Fibroblast of lung (primary cell): ENCODE measurements around the gene SMCO3. TPM values are rescaled to one million over a fixed set of nuclear protein-coding genes. Genes with fewer than 3 reads are reported as not detected.
A peak's percentile ranks its signal among the peaks of the same experiment; 100 is the strongest.
"Not testable (repeated sequence)": the region's sequence is repeated elsewhere in the genome, so short reads cannot be mapped to it uniquely, and the experiment has no call there.

Experiments used
- DNase-seq, 2 donors: peaks; one replicate each; pipeline versions ENCODE4 v3.0.0 to v3.0.0-alpha.2; 2010; ENCODE audit warnings: low read depth in 2 of 2
- H2AFZ ChIP-seq: 2 replicates; pipeline ENCODE4 v1.5.1; 2012; ENCODE audit warnings: low read length, control low read depth, inconsistent platforms
- H3K27ac ChIP-seq: 2 replicates; pipeline ENCODE4 v1.5.1; 2011; ENCODE audit warnings: low read length, control low read depth; ENCODE audit not compliant: insufficient read depth
- H3K27me3 ChIP-seq: 2 replicates; pipeline ENCODE4 v1.5.1; 2011; ENCODE audit warnings: mild to moderate bottlenecking, low read length; ENCODE audit not compliant: control insufficient read depth, insufficient read depth
- H3K36me3 ChIP-seq: 2 replicates; pipeline ENCODE4 v1.5.1; 2011; ENCODE audit warnings: low read length; ENCODE audit not compliant: control insufficient read depth, insufficient read depth
- H3K4me1 ChIP-seq: 2 replicates; pipeline ENCODE4 v1.5.1; 2011; ENCODE audit warnings: low read length; ENCODE audit not compliant: control insufficient read depth, insufficient read depth; ENCODE audit errors: extremely low read depth
- H3K4me2 ChIP-seq: 2 replicates; pipeline ENCODE4 v1.5.1; 2011; ENCODE audit warnings: low read length, control low read depth; ENCODE audit not compliant: insufficient read depth; ENCODE audit errors: extremely low read depth
- H3K4me3 ChIP-seq, 4 experiments: fragments of 200-600 bp in 1 of 4; sonication (generic) in 1 of 4; replicated peaks in 1 of 4; 2 replicates each; pipeline ENCODE4 v1.5.1; 2011 to 2016; ENCODE audit warnings: low read length in 4 of 4, low read depth in 3 of 4, mild to moderate bottlenecking in 3 of 4, control low read depth in 2 of 4, inconsistent platforms in 1 of 4, mixed read lengths in 1 of 4; ENCODE audit not compliant: insufficient read depth in 1 of 4; ENCODE audit errors: control extremely low read depth in 1 of 4
- H3K79me2 ChIP-seq: 2 replicates; pipeline ENCODE4 v1.5.1; 2012; ENCODE audit warnings: mild to moderate bottlenecking, low read length, inconsistent platforms; ENCODE audit not compliant: control insufficient read depth, insufficient read depth
- H3K9ac ChIP-seq: 2 replicates; pipeline ENCODE4 v1.5.1; 2011; ENCODE audit warnings: mild to moderate bottlenecking, low read length, control low read depth; ENCODE audit not compliant: insufficient read depth
- H3K9me3 ChIP-seq: 2 replicates; pipeline ENCODE4 v1.5.1; 2012; ENCODE audit warnings: low read depth, low read length; ENCODE audit not compliant: control insufficient read depth, insufficient read depth
- H4K20me1 ChIP-seq: 2 replicates; pipeline ENCODE4 v1.5.1; 2011; ENCODE audit warnings: low read length; ENCODE audit not compliant: control insufficient read depth, insufficient read depth; ENCODE audit errors: extremely low read depth
- EZH2 ChIP-seq: IDR thresholded peaks from 2 replicates; pipeline ENCODE4 v1.5.1; 2012; ENCODE audit warnings: low read length, control low read depth, mild to moderate bottlenecking; ENCODE audit errors: missing control alignments
- polyA plus RNA-seq, 2 donors: library from polyadenylated mRNA; depleted of rRNA in 1 of 2; stranded (reverse) in 1 of 2; unstranded in 1 of 2; fragments of >200 nt; gene quantifications; 2 replicates each; pipeline ENCODE4 v1.2.1, GENCODE V29; 2011 to 2012; ENCODE audit warnings: missing spikeins in 1 of 2
- total RNA-seq: library from RNA; depleted of rRNA; stranded (reverse); fragments of >200 nt; gene quantifications from 2 replicates; pipeline ENCODE4 v1.2.1, GENCODE V29; 2014
- TF ChIP-seq, protein P1 (sequence below), 2 donors: IDR thresholded peaks in 1 of 2; conservative IDR thresholded peaks in 1 of 2; 1 replicate in 1 of 2; 2 replicates in 1 of 2; pipeline ENCODE4 v1.5.1; 2011 to 2012; ENCODE audit warnings: low read length in 2 of 2, control low read depth in 1 of 2, inconsistent platforms in 1 of 2, low read depth in 1 of 2, mild to moderate bottlenecking in 1 of 2

SMCO3 gene
- total and polyA plus RNA-seq, 2 donors (not counting 1 experiment from before 2014, with no cell fraction given), result 0.16 to 0.17 TPM

DNA sequence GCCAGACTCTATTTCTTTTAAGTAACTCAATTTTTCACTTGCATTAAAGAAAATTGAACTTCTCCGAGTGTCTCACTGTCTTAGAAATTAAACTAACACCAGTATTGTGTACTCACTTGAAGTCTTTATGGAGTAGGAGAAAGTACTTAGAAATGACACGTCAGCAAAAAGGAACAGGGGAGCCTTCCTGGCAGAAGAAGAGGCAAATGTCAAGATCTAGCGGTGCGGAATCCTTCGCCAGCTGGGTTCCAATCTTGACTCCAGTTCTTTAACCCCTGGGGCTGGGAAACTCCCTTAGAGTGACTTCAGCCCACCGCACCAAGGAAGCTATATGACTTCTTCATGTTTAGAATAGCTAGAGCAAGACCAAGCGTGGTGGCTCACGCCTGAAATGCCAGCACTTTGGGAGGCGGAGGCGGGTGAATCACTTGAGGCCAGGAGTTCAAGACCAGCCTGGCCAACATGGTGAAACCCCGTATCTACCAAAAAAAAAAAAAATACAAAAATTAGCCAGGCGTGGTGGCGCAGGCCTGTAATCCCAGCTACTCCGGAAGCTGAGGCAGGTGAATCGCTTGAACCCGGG, 45.1 kb downstream of the SMCO3 start:
- DNase-seq, result peak; percentile 19 to 22
- H3K9ac ChIP-seq, result no peak overlapping the region
- H3K4me1 ChIP-seq, result no peaks in the 10 kb centered on the region

GRCh38 chr12:14767617-14768016, 46.4 kb downstream of the SMCO3 start:
- Histone ChIP-seq H3K79me2 (peaks cover 9% of the 10 kb centered on the region), H3K4me1 (no peaks in the 10 kb centered on the region), H3K36me3 (no peaks in the 10 kb centered on the region), H2AFZ (no peak overlapping the region), H3K4me3 (peak overlapping the region in 1 of 4 experiments; percentile 96), H3K9me3 (no peaks in the 10 kb centered on the region), H3K9ac (no peak overlapping the region), H3K27ac (no peak overlapping the region), H3K27me3 (no peaks in the 10 kb centered on the region), H4K20me1 (no peaks in the 10 kb centered on the region), H3K4me2 (no peak overlapping the region)
- TF ChIP-seq, protein P1, sequence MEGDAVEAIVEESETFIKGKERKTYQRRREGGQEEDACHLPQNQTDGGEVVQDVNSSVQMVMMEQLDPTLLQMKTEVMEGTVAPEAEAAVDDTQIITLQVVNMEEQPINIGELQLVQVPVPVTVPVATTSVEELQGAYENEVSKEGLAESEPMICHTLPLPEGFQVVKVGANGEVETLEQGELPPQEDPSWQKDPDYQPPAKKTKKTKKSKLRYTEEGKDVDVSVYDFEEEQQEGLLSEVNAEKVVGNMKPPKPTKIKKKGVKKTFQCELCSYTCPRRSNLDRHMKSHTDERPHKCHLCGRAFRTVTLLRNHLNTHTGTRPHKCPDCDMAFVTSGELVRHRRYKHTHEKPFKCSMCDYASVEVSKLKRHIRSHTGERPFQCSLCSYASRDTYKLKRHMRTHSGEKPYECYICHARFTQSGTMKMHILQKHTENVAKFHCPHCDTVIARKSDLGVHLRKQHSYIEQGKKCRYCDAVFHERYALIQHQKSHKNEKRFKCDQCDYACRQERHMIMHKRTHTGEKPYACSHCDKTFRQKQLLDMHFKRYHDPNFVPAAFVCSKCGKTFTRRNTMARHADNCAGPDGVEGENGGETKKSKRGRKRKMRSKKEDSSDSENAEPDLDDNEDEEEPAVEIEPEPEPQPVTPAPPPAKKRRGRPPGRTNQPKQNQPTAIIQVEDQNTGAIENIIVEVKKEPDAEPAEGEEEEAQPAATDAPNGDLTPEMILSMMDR (conservative IDR thresholded peaks at IDR 0.05 in 1 of 2, IDR thresholded peaks at IDR 0.05 in 1 of 2; ENCODE audit: low read depth in 1 of 2, low read length in 2 of 2), result no peak
- no peak for TF ChIP-seq EZH2
- DNase-seq, result no peak

More for the DNA sequence above, 45.1 kb downstream of the SMCO3 start:
- Histone ChIP-seq H3K9me3 (no peaks in the 10 kb centered on the region), H3K4me3 (peak overlapping the region; percentile 87 to 96 (median 94)), H2AFZ (no peak overlapping the region), H3K36me3 (no peaks in the 10 kb centered on the region), H4K20me1 (no peaks in the 10 kb centered on the region), H3K79me2 (peaks cover 9% of the 10 kb centered on the region), H3K4me2 (peak overlapping the region; percentile 80), H3K27me3 (no peaks in the 10 kb centered on the region), H3K27ac (peak overlapping the region; percentile 97)
- no peak for TF ChIP-seq EZH2
- TF ChIP-seq, protein P1 (conservative IDR thresholded peaks at IDR 0.05 in 1 of 2, IDR thresholded peaks at IDR 0.05 in 1 of 2; ENCODE audit: low read depth in 1 of 2, low read length in 2 of 2), result no peak

DNA sequence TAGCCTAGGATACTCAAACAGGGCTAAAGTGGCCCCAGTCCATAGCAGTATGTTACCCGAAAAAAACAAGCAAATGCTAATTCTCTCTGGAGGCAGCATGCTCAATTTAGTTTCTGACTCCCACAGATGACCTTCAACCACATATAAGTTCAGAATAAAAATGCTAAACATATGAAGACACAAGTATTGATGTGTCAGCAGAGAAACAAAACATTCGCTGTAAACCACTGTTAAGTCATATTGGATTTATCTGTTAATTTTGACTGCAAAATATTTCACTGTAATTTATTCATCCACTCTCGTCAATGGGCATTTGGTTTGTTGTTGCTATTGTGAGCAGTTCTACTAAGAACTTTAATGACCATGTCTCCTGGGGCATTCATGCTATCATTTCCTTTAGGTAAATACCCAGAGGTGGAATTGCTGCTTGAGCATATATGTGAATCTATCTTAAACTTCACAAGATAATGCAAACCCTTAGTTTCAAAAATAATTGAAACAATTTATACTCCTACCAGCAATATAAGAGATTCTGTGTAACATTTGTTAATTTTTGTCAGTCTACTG, 47.2 kb downstream of the SMCO3 start:
- H4K20me1 ChIP-seq, result no peaks in the 10 kb centered on the region
- DNase-seq, result no peak
- H3K9me3 ChIP-seq, result no peaks in the 10 kb centered on the region
- no peak overlapping the region for H3K4me3 ChIP-seq
- H3K27ac ChIP-seq, result no peak overlapping the region
- no peak overlapping the region for H3K9ac ChIP-seq
- H3K4me1 ChIP-seq, result no peaks in the 10 kb centered on the region
- no peak overlapping the region for H3K4me2 ChIP-seq
- no peak for TF ChIP-seq EZH2
- TF ChIP-seq, protein P1 (conservative IDR thresholded peaks at IDR 0.05 in 1 of 2, IDR thresholded peaks at IDR 0.05 in 1 of 2; ENCODE audit: low read depth in 1 of 2, low read length in 2 of 2), result no peak
- H3K27me3 ChIP-seq, result no peaks in the 10 kb centered on the region
- H3K36me3 ChIP-seq, result no peaks in the 10 kb centered on the region
- peaks cover 9% of the 10 kb centered on the region for H3K79me2 ChIP-seq
- H2AFZ ChIP-seq, result no peak overlapping the region

DNA sequence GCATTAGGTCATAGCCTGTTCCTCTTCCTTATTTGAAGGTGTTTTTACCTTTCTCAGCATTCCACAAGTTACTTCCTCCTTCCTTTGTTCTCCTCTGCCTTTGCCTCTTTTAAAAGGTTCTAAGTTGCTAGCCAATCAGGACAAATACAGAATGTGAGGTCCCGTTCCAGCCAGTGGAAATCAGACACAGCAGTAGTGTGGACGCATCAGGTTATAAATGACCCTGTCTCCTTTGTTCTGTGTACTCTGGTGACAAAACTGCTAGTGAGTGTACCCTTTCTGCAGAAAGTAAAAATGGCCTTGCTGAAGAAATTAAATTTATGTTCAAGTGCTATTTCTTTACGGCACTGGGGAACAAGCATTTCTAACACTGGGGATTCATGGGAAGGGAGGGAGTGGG, 48.0 kb downstream of the SMCO3 start:
- H3K9ac ChIP-seq, H3K4me3 ChIP-seq, H2AFZ ChIP-seq, H3K27ac ChIP-seq, H3K4me2 ChIP-seq, DNase-seq, H3K36me3 ChIP-seq, H3K4me1 ChIP-seq, H3K9me3 ChIP-seq, H3K27me3 ChIP-seq, H3K79me2 ChIP-seq, H4K20me1 ChIP-seq: not testable (repeated sequence)
